GM23248 (cell line): Measurements from ENCODE around the gene UTP15.

Experiments
- EZH2 ChIP-seq: fragments of 200-600 bp; sonication (generic); IDR thresholded peaks from 2 replicates; pipeline ENCODE4 v1.6.1; 2018; ENCODE audit warnings: antibody characterized with exemption, mild to moderate bottlenecking; ENCODE audit not compliant: insufficient read depth, poor library complexity, severe bottlenecking
- EZH2phosphoT487 ChIP-seq: fragments of 200-600 bp; sonication (generic); IDR thresholded peaks from 2 replicates; pipeline ENCODE4 v1.6.1; 2018; ENCODE audit warnings: antibody characterized with exemption, moderate library complexity, mild to moderate bottlenecking, low read depth; ENCODE audit not compliant: insufficient read depth

DNA sequence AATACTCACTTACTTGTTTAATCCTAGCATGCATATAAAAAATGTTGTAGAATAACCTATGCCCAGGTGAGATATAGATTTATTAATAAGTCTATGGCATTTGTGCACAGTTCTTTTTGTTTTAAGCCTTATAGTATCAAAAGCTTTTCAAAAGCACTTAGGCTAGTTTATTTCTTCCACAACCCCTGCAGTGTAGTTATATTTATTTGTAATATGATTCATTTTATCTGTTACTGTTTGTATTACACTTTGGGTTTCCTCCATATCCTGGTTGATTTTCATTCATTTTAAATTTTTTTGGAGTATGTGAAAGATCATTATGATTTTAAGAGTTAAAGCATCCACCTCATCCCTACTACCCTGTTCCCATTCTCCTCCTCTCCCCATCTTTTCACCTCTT is 41.7 kb downstream of the UTP15 start:
- TF ChIP-seq EZH2 (no peak), EZH2phosphoT487 (no peak)
